Mesenchymal stem cell (in vitro differentiated cells and primary cell): ENCODE measurements around the gene ST6GALNAC2.

Experiments used
- DNase-seq: peaks from one replicate; pipeline ENCODE4 v3.0.0-alpha.2; 2013
- H2AFZ ChIP-seq: one replicate; pipeline ENCODE4 v1.6.1; 2013; ENCODE audit warnings: low read depth, mild to moderate bottlenecking, control low read depth, inconsistent platforms, low read length, moderate library complexity
- H2AK5ac ChIP-seq: 2 replicates; pipeline ENCODE4 v1.6.1; 2013; ENCODE audit warnings: low read length, moderate library complexity, mild to moderate bottlenecking, inconsistent platforms; ENCODE audit not compliant: severe bottlenecking
- H2BK120ac ChIP-seq: one replicate; pipeline ENCODE4 v1.6.1; 2013; ENCODE audit warnings: low read depth, mild to moderate bottlenecking, inconsistent platforms, low read length, moderate library complexity
- H2BK12ac ChIP-seq, 2 experiments: one replicate each; pipeline ENCODE4 v1.6.1; 2013; ENCODE audit warnings: inconsistent platforms in 2 of 2, low read length in 2 of 2, mild to moderate bottlenecking in 2 of 2, moderate library complexity in 2 of 2, control low read depth in 1 of 2
- H2BK15ac ChIP-seq: one replicate; pipeline ENCODE4 v1.6.1; 2013; ENCODE audit warnings: mild to moderate bottlenecking, low read depth, inconsistent platforms; ENCODE audit not compliant: poor library complexity, severe bottlenecking
- H2BK5ac ChIP-seq: 2 replicates; pipeline ENCODE4 v1.6.1; 2013; ENCODE audit warnings: low read depth, mild to moderate bottlenecking, low read length, control low read depth, inconsistent platforms; ENCODE audit not compliant: poor library complexity, severe bottlenecking
- H3K14ac ChIP-seq, 2 experiments: one replicate each; pipeline ENCODE4 v1.6.1; 2013; ENCODE audit warnings: inconsistent platforms in 2 of 2, low read length in 2 of 2, control low read depth in 1 of 2, mild to moderate bottlenecking in 1 of 2, moderate library complexity in 1 of 2
- H3K18ac ChIP-seq, 2 experiments: one replicate each; pipeline ENCODE4 v1.6.1; 2013; ENCODE audit warnings: inconsistent platforms in 2 of 2, low read length in 2 of 2, control low read depth in 1 of 2, low read depth in 1 of 2, mild to moderate bottlenecking in 1 of 2
- H3K23ac ChIP-seq, 2 experiments: one replicate each; pipeline ENCODE4 v1.6.1; 2013; ENCODE audit warnings: inconsistent platforms in 2 of 2, low read length in 2 of 2, mild to moderate bottlenecking in 2 of 2, moderate library complexity in 2 of 2, control low read depth in 1 of 2
- H3K27ac ChIP-seq: 2 replicates; pipeline ENCODE4 v1.5.1; 2013; ENCODE audit warnings: mild to moderate bottlenecking, moderate library complexity, low read length, control low read depth, inconsistent platforms; ENCODE audit not compliant: poor library complexity, severe bottlenecking
- H3K27me3 ChIP-seq, 2 experiments: 2 replicates each; pipeline versions ENCODE4 v1.6.1 to v1.7.0; 2013; ENCODE audit warnings: low read length in 2 of 2, mild to moderate bottlenecking in 2 of 2, moderate library complexity in 2 of 2, control low read depth in 1 of 2, inconsistent platforms in 1 of 2; ENCODE audit not compliant: control insufficient read depth in 1 of 2, insufficient read depth in 1 of 2
- H3K36me3 ChIP-seq, 2 experiments: 2 replicates each; pipeline versions ENCODE4 v1.6.1 to v1.7.0; 2013; ENCODE audit warnings: low read length in 2 of 2, control low read depth in 1 of 2, inconsistent platforms in 1 of 2, low read depth in 1 of 2, mild to moderate bottlenecking in 1 of 2; ENCODE audit not compliant: insufficient read depth in 2 of 2, control insufficient read depth in 1 of 2
- H3K4ac ChIP-seq, 2 experiments: one replicate each; pipeline ENCODE4 v1.6.1; 2013; ENCODE audit warnings: inconsistent platforms in 2 of 2, low read length in 2 of 2, mild to moderate bottlenecking in 2 of 2, moderate library complexity in 2 of 2, control low read depth in 1 of 2, low read depth in 1 of 2
- H3K4me1 ChIP-seq: 2 replicates; pipeline ENCODE4 v1.6.1; 2013; ENCODE audit warnings: low read depth, low read length, control low read depth; ENCODE audit not compliant: control insufficient read depth, insufficient read depth
- H3K4me2 ChIP-seq: 2 replicates; pipeline ENCODE4 v1.6.1; 2013; ENCODE audit warnings: low read length, mild to moderate bottlenecking, inconsistent platforms; ENCODE audit not compliant: poor library complexity, severe bottlenecking
- H3K4me3 ChIP-seq, 2 experiments: 2 replicates each; pipeline versions ENCODE4 v1.5.1 to v1.7.0; 2013; ENCODE audit warnings: low read length in 2 of 2, mild to moderate bottlenecking in 2 of 2, control low read depth in 1 of 2, low read depth in 1 of 2; ENCODE audit not compliant: insufficient read depth in 1 of 2
- H3K79me1 ChIP-seq: replicated peaks from 2 replicates; pipeline ENCODE4 v1.6.1; 2013; ENCODE audit warnings: mild to moderate bottlenecking, control low read depth, low read length, inconsistent platforms; ENCODE audit not compliant: poor library complexity, severe bottlenecking
- H3K9ac ChIP-seq: 2 replicates; pipeline ENCODE4 v1.7.0; 2013; ENCODE audit warnings: mild to moderate bottlenecking, low read length, moderate library complexity
- H3K9me3 ChIP-seq: 2 replicates; pipeline ENCODE4 v1.7.0; 2013; ENCODE audit warnings: mild to moderate bottlenecking, low read length; ENCODE audit not compliant: control insufficient read depth
- H4K8ac ChIP-seq: one replicate; pipeline ENCODE4 v1.6.1; 2013; ENCODE audit warnings: inconsistent platforms, mild to moderate bottlenecking, low read length, moderate library complexity
- H4K91ac ChIP-seq: one replicate; pipeline ENCODE4 v1.6.1; 2013; ENCODE audit warnings: mild to moderate bottlenecking, low read length, inconsistent platforms
- WGBS: methylation state at CpG from one replicate; pipeline ENCODE4 v1.1.7; 2013; ENCODE audit warnings: mixed read lengths; 5-methylcytosine and 5-hydroxymethylcytosine counted together

ST6GALNAC2 gene

DNA sequence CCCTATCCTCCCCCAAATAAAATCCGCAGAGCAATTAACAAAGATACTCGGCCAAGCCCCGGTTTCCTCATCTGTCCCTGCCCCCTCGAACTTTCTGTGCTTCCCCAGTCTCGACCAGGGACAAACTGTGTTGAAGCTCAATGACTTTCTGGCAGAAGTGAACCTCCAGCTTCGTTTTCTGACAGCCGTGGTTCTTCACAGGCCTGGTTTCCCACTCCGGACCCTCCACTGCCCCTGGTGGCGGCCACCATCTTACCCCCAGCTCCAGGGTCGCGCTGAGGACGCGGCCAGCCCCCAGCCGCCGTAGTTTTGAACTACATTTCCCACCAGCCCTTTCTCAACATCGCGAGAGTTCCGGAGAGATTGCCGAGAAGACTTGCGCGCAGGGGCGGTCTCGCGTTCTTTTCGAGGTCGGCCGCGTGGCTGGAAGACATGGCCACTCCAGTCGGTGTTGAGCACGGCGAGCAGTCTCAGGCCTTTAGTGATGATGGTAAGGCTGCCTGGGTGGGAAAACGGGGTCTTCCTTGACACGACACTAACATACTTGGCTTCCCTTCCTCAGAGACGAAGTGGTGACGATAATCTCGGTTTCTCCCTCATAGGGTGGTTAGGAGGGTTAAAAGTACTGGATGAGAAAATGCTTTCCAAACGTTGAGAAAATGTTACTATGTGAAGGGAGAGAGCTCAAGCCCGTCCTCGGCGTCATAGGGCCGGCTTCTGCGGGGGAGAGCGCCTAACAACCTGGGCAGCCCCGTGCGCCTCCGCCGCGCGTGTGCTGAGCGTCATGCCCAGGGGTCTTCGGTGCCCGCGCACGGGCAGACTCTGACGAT is 28.1 kb downstream of the ST6GALNAC2 start:
- Histone ChIP-seq H3K18ac (peak overlapping the region; percentile 87 to 96), H2AK5ac (peak overlapping the region; percentile 27), H2BK5ac (no peak overlapping the region), H2AFZ (no peak overlapping the region), H2BK12ac (peak overlapping the region in 1 of 2 experiments; percentile 40), H3K27ac (peak overlapping the region; percentile 59), H4K8ac (peak overlapping the region; percentile 70), H3K4ac (peak overlapping the region; percentile 71 to 97), H2BK120ac (peak overlapping the region; percentile 77), H3K4me3 (peak overlapping the region; percentile 80 to 96), H3K4me2 (peak overlapping the region; percentile 65), H3K14ac (peak overlapping the region in 1 of 2 experiments; percentile 88), H3K9me3 (no peaks in the 10 kb centered on the region), H3K36me3 (peaks cover 7 to 30% of the 10 kb centered on the region in 2 experiments), H4K91ac (peak overlapping the region; percentile 67), H3K23ac (no peak overlapping the region), H3K79me1 (peaks cover 5% of the 10 kb centered on the region), H2BK15ac (peak overlapping the region; percentile 92), H3K4me1 (peaks cover 20% of the 10 kb centered on the region), H3K9ac (peak overlapping the region; percentile 99), H3K27me3 (no peaks in the 10 kb centered on the region)
- WGBS: under 1% methylated on average over 54 of the region's 55 CpGs
- DNase-seq: peak; percentile 98

DNA sequence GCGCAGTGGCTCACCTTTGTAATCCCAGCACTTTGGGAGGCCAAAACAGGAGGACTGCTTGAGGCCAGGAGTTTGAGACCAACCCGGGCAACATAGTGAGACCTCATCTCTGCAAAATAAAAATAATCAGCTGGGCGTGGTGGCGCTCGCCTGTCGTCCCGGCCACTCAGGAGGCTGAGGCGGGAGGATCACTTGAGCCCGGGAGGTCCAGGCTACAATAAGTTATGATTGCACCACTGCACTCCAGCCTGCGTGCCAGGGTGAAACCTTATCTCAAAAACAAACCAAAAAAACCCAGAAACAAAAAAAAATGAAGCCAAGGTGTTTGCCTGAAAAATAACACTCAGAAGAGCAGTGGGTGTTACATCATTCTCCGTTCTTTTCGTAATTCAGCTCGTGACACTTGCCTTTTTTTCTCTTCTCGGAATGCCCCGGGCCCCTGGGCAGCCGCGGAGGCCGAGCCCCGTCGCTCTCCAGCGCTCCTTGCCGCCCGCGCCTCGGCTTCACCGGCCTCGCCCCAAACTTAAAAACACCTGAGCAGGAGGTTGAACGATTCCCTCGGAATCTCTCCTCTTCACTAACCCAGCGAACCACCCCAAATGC is 28.8 kb downstream of the ST6GALNAC2 start:
- Histone ChIP-seq H3K23ac (no peak overlapping the region), H2AFZ (no peak overlapping the region), H2AK5ac (no peak overlapping the region), H3K27me3 (no peaks in the 10 kb centered on the region), H4K91ac (no peak overlapping the region), H3K4me2 (peak overlapping the region; percentile 65), H2BK5ac (no peak overlapping the region), H2BK12ac (peak overlapping the region in 1 of 2 experiments; percentile 43), H2BK120ac (peak overlapping the region; percentile 77), H3K4me3 (peak overlapping the region; percentile 80 to 96), H3K18ac (peak overlapping the region; percentile 7 to 17), H3K9me3 (no peaks in the 10 kb centered on the region), H3K9ac (peak overlapping the region; percentile 99), H3K27ac (peak overlapping the region; percentile 59), H3K4ac (peak overlapping the region; percentile 71 to 84), H2BK15ac (peak overlapping the region; percentile 92), H3K4me1 (peaks cover 17% of the 10 kb centered on the region), H3K79me1 (peaks cover 5% of the 10 kb centered on the region), H4K8ac (peak overlapping the region; percentile 66), H3K14ac (peak overlapping the region in 1 of 2 experiments; percentile 46), H3K36me3 (peaks cover 3 to 28% of the 10 kb centered on the region in 2 experiments)
- WGBS: 36% methylated on average over 30 of the region's 30 CpGs
- DNase-seq: peak; percentile 78

DNA sequence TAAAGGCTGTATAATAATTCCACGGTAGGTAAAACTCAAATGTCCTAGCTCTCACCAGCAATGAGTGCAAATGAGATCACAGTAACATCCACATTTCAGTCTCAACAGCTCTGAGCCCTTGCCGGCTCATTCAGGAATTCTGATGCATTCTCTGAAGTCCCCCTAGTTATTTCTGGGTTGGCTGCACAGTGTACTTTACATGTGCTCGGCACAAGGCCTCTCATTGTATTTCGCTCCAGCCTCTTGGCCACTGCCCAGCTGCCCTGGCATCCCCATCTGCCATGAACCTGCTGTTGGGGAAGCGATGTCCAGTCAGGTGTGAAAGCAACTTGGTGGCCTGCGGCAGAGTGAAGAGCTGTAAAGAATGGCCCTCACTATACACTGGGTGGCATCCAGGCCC is 31.5 kb downstream of the ST6GALNAC2 start:
- no peaks in the 10 kb centered on the region for H3K9me3 ChIP-seq
- H3K79me1 ChIP-seq: peaks cover 5% of the 10 kb centered on the region
- H2BK120ac ChIP-seq: no peak overlapping the region
- no peak overlapping the region for H3K27ac ChIP-seq
- H3K9ac ChIP-seq: no peak overlapping the region
- no peaks in the 10 kb centered on the region for H3K27me3 ChIP-seq
- H3K23ac ChIP-seq: no peak overlapping the region
- no peak overlapping the region for H3K4ac ChIP-seq
- no peak overlapping the region for H4K8ac ChIP-seq
- H2AK5ac ChIP-seq: no peak overlapping the region
- no peak overlapping the region for H3K4me2 ChIP-seq
- no peak overlapping the region for H2BK12ac ChIP-seq
- peaks cover 0 to 3% of the 10 kb centered on the region in 2 experiments for H3K36me3 ChIP-seq
- H2AFZ ChIP-seq: no peak overlapping the region
- no peak overlapping the region for H3K14ac ChIP-seq
- no peak overlapping the region for H2BK15ac ChIP-seq
- no peak overlapping the region for H3K18ac ChIP-seq
- no peak overlapping the region for H3K4me3 ChIP-seq
- no peak for DNase-seq
- no peak overlapping the region for H4K91ac ChIP-seq
- 81% methylated on average over 6 of the region's 6 CpGs for WGBS
- peaks cover 14% of the 10 kb centered on the region for H3K4me1 ChIP-seq
- H2BK5ac ChIP-seq: no peak overlapping the region
